Fibroblast of mammary gland (primary cell): ENCODE data around the gene PRDM5.
A peak's percentile ranks its signal among the peaks of the same experiment; 100 is the strongest.

Experiments
- DNase-seq: peaks from one replicate; pipeline ENCODE4 v3.0.0-alpha.2; 2010; ENCODE audit warnings: low read depth
- H3K4me3 ChIP-seq: 2 replicates; pipeline ENCODE4 v1.5.1; 2011; ENCODE audit warnings: low read depth, mild to moderate bottlenecking, low read length, moderate library complexity; ENCODE audit not compliant: control insufficient read depth
- TF ChIP-seq, protein P1 (sequence below): conservative IDR thresholded peaks from 2 replicates; pipeline ENCODE4 v1.5.1; 2011; ENCODE audit warnings: low read depth, low read length, inconsistent platforms; ENCODE audit not compliant: control insufficient read depth, insufficient read depth

The PRDM5 gene

GRCh38 chr4:120837656-120838055 is 84.9 kb downstream of the PRDM5 start:
- DNase-seq: no peak
- TF ChIP-seq, protein P1, sequence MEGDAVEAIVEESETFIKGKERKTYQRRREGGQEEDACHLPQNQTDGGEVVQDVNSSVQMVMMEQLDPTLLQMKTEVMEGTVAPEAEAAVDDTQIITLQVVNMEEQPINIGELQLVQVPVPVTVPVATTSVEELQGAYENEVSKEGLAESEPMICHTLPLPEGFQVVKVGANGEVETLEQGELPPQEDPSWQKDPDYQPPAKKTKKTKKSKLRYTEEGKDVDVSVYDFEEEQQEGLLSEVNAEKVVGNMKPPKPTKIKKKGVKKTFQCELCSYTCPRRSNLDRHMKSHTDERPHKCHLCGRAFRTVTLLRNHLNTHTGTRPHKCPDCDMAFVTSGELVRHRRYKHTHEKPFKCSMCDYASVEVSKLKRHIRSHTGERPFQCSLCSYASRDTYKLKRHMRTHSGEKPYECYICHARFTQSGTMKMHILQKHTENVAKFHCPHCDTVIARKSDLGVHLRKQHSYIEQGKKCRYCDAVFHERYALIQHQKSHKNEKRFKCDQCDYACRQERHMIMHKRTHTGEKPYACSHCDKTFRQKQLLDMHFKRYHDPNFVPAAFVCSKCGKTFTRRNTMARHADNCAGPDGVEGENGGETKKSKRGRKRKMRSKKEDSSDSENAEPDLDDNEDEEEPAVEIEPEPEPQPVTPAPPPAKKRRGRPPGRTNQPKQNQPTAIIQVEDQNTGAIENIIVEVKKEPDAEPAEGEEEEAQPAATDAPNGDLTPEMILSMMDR: no peak
- no peak overlapping the region for H3K4me3 ChIP-seq

- TF ChIP-seq, protein P1: no peak
- DNase-seq: no peak
- no peak overlapping the region for H3K4me3 ChIP-seq
Measured at GRCh38 chr4:120835342-120835741, 87.2 kb downstream of the PRDM5 start.

DNA sequence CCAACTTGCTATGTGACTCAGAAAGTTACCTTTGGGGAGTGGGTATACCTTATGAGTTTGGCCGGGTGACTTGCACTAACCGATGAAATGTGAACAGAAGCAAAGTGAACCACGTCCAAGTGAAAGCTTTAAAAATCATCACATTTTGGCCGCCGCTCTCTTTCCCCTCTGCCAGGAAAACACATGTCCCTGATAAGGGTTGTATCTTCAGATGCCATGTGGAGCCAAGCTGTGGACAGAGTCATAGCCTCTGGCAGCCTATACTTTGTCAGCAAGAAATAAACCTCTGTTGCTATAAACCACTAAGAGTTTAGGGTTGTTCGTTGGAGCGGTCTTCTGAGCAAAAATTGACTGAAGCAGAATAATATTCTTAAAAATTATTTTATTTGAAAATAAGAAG is 92.3 kb downstream of the PRDM5 start:
- TF ChIP-seq, protein P1: no peak
- peak; percentile 49 for DNase-seq
- H3K4me3 ChIP-seq: no peak overlapping the region

DNA sequence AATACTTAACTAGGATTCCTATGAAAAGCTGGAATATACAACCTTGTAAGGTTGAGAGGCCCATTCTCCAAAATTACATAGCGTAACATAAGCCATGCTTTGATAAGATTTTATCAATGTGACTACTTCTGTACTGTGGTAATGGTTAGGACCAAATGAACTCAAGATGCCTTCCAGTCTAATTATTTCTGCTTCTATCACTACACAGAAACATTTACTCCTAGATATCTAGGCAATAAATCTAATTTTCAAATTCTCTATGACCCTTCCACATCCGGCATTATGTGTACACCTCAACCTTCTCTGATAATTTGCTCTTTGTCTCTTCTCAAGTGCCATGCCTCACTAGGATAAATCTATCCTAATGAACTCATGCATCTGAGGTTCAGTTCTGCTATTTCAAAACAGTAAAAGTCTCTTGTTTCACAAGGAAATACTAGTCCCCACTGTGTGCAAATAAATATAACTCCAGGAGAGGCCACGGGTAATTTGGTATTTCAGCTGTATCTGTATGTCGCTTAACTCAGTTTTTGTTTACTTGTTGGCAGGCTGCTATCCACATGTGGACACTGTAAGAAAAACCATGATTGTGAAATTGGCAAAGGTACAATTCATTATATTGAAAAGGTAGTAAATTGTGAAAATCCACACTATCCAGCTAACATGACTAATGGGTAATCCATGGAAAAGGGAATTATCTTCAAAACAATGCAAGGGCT is 93.3 kb downstream of the PRDM5 start:
- TF ChIP-seq, protein P1: no peak
- H3K4me3 ChIP-seq: no peak overlapping the region
- DNase-seq: peak; percentile 66

- no peak for DNase-seq
- TF ChIP-seq, protein P1: no peak
- H3K4me3 ChIP-seq: no peak overlapping the region
Measured at GRCh38 chr4:120826853-120827252, 95.7 kb downstream of the PRDM5 start.

GRCh38 chr4:120826449-120826848 is 96.1 kb downstream of the PRDM5 start:
- DNase-seq: no peak
- H3K4me3 ChIP-seq: no peak overlapping the region
- TF ChIP-seq, protein P1: no peak
